GM19468 (cell line): ENCODE data around the gene SHKBP1.
"Not testable (repeated sequence)": the region's sequence is repeated elsewhere in the genome, so short reads cannot be mapped to it uniquely, and the experiment has no call there.

Experiments
- ATAC-seq: cut with Tn5 transposase; IDR thresholded peaks from one replicate; pipeline ENCODE4 v1.9.1; 2021; ENCODE audit warnings: mild to moderate bottlenecking, moderate library complexity, moderate number of reproducible peaks; ENCODE audit not compliant: unreplicated experiment; ENCODE audit errors: extremely low read depth

SHKBP1 gene

DNA sequence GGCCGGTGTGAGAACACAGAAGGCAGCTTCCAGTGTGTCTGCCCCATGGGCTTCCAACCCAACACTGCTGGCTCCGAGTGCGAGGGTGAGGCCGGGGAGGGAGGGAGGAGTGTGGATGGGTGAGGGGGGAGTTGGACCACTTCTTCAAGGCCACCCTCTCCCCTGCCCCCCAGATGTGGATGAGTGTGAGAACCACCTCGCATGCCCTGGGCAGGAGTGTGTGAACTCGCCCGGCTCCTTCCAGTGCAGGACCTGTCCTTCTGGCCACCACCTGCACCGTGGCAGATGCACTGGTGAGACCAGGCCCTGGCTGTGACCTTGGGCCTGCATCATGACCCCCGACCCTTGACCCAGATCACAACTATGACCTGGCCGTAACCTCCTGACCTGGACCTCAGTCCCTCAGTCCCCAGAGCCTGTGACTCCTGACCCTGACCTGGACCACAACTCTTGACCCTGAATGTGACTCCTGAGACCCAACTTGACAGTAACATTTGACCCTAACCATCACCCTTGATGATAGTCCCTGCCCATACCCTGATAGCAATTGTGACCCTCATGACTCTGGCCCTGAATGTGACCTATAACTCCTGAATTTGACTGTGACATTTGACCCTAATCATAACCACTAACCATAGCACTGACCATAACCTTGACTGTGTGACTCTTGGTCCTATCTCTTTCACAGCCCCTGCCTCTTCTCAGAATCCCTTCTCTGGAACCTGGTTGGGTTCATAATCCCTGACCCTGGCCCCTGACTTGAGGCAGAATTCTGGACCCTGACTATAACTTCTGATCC is 35.4 kb downstream of the SHKBP1 start:
- no peak for ATAC-seq

DNA sequence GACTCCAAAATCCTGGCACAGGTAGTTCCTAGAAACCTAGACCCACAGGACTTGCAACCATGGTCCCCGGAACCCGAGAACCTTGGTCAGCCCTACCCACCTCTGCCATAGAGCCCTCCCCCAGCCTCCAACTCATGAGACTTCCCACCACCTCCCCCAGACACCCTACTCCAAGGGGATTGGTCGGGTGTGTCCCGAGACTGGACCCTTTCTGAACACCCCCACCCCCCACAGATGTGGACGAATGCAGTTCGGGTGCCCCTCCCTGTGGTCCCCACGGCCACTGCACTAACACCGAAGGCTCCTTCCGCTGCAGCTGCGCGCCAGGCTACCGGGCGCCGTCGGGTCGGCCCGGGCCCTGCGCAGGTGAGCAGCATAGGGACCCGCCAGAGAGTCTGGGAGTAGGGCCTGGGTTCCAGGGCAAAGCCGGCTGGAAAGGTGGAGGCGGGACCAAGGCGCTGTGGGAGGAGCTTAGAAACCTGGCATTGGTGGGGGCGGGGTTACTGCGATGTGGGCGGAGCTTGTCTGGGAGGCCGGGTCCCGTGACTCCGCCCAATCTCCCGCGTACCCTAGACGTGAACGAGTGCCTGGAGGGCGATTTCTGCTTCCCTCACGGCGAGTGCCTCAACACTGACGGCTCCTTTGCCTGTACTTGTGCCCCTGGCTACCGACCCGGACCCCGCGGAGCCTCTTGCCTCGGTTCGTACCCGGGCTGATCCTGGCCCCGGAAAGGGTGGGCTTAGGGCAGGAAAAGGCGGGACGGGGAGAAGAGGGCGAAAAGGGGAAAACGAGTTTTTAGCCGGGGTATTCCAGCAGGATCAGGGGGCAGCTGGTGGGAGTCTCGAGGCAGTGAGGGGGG is 36.4 kb downstream of the SHKBP1 start:
- ATAC-seq = no peak

DNA sequence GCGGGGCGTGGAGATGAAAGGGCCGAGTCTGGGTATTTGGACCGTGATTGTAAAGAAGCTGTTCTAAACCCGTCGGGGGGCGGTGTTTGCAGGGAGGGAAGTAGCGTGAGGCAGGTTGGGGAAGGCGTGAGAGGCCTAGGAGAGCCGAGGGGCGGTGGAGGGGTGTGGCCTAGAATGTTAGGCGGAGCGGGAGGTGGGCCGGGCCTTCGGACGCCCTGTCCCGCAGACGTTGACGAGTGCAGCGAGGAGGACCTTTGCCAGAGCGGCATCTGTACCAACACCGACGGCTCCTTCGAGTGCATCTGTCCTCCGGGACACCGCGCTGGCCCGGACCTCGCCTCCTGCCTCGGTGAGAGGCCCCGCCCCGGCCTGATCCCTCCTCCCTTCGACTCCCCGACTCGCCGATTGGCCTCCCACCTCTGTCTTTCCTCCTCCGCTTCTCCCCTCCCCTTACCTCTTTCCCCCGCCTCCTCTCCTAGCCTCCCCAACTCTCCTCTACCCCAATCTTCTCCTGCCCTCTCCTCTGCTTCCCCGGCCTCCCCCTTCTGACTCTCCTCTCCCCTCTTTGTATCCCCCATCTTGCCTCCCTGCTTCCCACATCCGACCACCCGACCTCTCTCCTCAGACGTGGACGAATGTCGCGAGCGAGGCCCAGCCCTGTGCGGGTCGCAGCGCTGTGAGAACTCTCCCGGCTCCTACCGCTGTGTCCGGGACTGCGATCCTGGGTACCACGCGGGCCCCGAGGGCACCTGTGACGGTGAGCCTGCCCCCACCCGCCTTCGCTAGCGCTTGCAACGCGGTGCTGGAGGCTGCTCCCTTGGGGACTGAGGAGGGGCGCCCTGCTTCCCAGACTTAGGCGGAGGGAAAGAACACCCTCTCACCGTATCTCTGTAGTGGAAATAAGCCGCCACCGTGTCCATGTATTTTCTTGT is 37.3 kb downstream of the SHKBP1 start:
- no peak for ATAC-seq

- no peak for ATAC-seq
Observed at GRCh38 chr19:40614622-40615411, 38.1 kb downstream of the SHKBP1 start.

GRCh38 chr19:40616178-40616577 is 39.5 kb downstream of the SHKBP1 start:
- ATAC-seq = no peak

DNA sequence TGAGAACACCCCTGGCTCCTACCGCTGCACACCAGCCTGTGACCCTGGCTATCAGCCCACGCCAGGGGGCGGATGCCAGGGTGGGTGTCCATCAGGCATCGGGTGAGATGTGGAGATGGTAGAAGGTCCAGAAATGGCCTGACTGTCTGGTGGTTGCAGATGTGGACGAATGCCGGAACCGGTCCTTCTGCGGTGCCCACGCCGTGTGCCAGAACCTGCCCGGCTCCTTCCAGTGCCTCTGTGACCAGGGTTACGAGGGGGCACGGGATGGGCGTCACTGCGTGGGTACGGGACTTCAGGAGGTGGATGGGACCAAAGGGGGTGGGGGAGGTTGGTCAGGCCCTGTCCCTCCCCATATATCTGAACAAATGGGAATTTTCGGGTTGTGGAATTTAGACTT is 40.3 kb downstream of the SHKBP1 start:
- no peak for ATAC-seq

- ATAC-seq = no peak
Observed at GRCh38 chr19:40617961-40618360, 41.3 kb downstream of the SHKBP1 start.

DNA sequence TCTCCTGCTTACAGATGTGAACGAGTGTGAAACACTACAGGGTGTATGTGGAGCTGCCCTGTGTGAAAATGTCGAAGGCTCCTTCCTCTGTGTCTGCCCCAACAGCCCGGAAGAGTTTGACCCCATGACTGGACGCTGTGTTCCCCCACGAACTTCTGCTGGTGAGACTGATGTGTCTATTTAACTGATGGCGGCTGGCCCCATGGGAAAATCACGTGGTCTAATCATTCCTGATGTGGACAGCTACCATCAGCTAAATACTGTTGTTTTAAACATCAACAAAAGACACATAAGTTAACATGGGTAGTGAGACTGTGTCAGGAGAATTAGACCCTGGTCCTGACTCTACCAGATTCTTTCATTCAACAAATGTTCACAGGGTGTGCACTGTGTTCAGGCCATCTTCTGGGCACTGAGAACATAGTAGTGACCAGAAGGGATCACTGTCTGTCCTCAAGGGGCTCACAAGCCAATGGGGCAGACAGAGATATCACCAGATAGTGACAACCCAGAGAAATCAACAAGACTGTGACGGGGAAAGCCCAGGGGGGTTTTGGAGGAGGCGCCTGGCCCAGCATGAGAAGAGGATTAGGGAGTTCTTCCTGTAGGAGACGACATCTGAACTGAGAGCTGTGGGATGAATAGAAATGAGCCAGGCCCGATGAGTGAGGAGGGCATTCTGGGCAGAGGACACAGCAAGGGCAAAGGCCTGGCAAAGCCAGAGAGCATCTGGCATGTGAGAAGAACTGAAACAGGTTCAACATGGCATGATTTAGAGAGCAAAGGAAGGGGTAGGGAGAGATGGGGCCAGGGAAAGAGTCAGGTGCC is 42.9 kb downstream of the SHKBP1 start:
- no peak for ATAC-seq

GRCh38 chr19:40620161-40620485 is 43.5 kb downstream of the SHKBP1 start:
- no peak for ATAC-seq

- ATAC-seq = no peak
Observed at GRCh38 chr19:40621283-40621682, 44.6 kb downstream of the SHKBP1 start.

DNA sequence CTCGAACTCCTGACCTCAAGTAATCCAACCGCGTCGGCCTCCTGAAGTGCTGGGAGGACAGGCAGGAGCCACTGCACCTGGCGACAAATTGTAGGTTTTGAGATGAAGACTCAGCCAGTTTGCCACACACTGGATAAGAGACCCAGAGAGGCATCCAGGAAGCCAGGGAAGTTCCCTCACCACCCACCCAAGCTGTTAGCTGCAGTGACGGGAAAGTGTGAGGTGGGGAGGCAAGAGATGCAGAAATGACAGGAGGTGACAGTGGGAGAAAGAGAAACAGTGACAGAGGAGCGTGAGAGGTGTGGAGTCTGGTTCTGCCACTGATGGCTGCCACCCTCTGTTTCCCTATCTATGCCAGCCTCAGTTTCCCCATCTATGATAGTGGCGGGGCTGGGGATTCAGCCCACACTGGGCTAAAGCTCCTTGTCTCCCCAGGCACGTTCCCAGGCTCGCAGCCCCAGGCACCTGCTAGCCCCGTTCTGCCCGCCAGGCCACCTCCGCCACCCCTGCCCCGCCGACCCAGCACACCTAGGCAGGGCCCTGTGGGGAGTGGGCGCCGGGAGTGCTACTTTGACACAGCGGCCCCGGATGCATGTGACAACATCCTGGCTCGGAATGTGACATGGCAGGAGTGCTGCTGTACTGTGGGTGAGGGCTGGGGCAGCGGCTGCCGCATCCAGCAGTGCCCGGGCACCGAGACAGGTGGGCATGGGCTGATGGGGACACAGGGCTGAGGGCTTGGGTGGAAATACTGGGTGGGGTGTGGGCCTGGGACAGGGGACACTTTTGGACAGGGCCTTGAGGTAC is 45.5 kb downstream of the SHKBP1 start:
- ATAC-seq = no peak

DNA sequence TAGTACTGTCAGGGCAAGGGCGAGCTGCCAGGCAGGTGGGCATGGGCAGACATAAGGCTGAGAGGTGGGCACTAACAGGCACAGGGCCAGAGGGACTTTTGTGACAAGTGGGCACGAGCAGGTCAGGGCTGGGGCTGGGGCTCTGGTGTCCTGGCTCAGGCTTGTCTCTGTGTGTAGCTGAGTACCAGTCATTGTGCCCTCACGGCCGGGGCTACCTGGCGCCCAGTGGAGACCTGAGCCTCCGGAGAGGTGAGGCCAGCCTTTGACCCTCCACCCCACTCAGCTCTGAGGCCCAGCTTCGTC is 46.1 kb downstream of the SHKBP1 start:
- no peak for ATAC-seq

DNA sequence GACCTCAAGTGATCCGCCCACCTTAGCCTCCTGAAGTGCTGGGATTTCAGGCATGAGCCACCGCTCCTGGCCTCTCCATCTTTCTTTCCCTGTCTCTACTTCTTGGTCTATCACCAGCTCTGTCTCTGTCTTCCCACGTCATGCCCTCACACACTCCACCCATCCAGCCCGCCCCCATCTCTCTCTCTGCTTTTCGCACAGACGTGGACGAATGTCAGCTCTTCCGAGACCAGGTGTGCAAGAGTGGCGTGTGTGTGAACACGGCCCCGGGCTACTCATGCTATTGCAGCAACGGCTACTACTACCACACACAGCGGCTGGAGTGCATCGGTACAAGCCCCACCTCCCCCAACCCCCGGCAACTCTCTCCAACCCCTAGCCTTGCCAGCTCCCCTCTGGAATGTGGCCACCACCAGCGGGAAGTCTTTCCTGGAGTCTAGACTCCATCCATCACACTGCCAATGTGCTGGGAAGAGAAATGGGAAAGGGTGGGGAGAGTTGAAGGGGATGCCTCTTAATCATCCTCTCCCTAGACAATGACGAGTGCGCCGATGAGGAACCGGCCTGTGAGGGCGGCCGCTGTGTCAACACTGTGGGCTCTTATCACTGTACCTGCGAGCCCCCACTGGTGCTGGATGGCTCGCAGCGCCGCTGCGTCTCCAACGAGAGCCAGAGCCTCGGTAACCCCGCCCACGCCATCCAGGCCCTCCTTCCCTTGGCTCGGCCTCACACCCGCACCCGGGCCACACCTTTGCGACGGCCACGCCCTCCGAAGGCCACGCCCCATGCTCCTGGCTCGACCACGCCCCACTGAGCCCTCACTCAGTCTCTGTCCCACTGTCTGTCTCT is 47.0 kb downstream of the SHKBP1 start:
- ATAC-seq = no peak

GRCh38 chr19:40624369-40625153 is 47.9 kb downstream of the SHKBP1 start:
- ATAC-seq = not testable (repeated sequence)

DNA sequence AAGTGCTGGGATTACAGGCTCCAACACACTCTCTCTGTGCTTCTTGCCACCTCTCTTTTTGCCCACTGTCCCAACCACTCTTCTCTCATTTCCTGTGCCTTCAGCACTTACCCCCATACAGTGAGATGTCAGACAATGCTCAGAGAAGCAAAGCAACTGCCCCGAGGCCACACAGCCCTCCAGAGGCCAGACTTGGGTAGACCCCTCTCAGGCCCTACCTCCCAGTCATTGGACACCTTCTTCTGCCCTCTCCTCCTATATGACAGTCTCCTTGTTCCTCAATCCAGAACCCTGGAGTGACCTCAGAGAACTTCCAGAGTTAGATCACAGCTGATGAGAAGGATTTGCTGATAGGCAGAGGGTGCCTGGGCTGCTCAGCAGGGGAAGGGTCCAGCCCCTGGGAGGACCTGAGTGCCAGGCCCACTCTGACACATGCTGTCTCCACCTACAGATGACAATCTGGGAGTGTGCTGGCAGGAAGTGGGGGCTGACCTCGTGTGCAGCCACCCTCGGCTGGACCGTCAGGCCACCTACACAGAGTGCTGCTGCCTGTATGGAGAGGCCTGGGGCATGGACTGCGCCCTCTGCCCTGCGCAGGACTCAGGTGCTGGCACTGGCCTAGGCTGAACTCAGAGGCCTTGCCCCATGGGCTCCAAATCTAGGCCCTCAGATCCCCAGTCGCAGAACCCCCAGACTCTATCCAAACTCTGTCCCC is 48.9 kb downstream of the SHKBP1 start:
- no peak for ATAC-seq

- no peak for ATAC-seq
Observed at GRCh38 chr19:40626918-40627317, 50.2 kb downstream of the SHKBP1 start.
